ENCODE results near the gene CUX1. TPM values are rescaled to one million over a fixed set of nuclear protein-coding genes. Genes with fewer than 3 reads are reported as not detected.
A peak's percentile ranks its signal among the peaks of the same experiment; 100 is the strongest.

Gene CUX1
- total RNA-seq, 1 donor: 46.2 TPM

- H3K4me3 ChIP-seq (ENCODE audit: low read depth, low read length): no peak overlapping the region
- TF ChIP-seq, protein P1, sequence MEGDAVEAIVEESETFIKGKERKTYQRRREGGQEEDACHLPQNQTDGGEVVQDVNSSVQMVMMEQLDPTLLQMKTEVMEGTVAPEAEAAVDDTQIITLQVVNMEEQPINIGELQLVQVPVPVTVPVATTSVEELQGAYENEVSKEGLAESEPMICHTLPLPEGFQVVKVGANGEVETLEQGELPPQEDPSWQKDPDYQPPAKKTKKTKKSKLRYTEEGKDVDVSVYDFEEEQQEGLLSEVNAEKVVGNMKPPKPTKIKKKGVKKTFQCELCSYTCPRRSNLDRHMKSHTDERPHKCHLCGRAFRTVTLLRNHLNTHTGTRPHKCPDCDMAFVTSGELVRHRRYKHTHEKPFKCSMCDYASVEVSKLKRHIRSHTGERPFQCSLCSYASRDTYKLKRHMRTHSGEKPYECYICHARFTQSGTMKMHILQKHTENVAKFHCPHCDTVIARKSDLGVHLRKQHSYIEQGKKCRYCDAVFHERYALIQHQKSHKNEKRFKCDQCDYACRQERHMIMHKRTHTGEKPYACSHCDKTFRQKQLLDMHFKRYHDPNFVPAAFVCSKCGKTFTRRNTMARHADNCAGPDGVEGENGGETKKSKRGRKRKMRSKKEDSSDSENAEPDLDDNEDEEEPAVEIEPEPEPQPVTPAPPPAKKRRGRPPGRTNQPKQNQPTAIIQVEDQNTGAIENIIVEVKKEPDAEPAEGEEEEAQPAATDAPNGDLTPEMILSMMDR (IDR thresholded peaks at IDR 0.05; ENCODE audit: insufficient read depth, low read depth, low read length): no peak
- DNase-seq (ENCODE audit: low read depth): peak; percentile 47
Observed at GRCh38 chr7:102220960-102221800, 403.8 kb downstream of the CUX1 start.

DNA sequence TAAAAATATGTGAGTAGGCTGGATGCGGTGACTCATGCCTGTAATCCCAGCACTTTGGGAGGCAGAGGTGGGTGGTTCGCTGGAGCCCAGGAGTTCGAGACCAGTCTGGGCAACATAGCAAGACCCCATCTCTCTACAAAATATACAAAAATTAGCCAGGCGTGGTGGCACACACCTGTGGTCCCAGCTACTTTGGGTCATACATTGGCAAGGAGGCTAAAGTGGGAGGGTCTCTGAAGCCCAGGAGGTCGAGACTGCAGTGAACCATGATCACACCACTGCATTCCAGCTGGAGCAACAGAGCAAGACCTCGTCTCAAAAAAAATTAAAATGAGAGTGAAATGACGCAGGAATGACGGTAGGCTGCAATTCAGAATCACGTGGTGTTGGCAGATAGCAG, 404.5 kb downstream of the CUX1 start:
- TF ChIP-seq, protein P1 (IDR thresholded peaks at IDR 0.05; ENCODE audit: insufficient read depth, low read depth, low read length): no peak
- H3K4me3 ChIP-seq (ENCODE audit: low read depth, low read length): no peak overlapping the region
- DNase-seq (ENCODE audit: low read depth): no peak

DNA sequence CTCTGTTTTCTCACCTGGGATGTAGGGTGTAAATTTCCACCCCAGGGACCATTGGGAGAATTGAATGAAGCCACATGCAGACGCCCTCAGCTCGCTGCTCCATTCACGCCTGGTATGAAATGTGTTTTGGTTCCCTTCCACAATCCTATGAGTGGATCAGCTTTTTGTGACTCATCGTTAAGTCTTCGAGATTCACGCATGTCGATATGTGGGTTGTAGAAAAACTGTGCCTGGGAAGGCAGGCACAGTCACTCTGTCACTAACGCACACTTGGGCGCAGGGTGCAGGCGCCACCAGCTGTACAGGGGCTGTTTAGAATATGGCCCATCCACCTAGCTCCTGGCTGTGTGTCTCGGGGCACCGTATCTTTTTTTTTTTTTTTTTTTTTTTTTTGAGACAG, 405.0 kb downstream of the CUX1 start:
- no peak overlapping the region for H3K4me3 ChIP-seq (ENCODE audit: low read depth, low read length)
- DNase-seq (ENCODE audit: low read depth): no peak
- TF ChIP-seq, protein P1 (IDR thresholded peaks at IDR 0.05; ENCODE audit: insufficient read depth, low read depth, low read length): no peak

DNA sequence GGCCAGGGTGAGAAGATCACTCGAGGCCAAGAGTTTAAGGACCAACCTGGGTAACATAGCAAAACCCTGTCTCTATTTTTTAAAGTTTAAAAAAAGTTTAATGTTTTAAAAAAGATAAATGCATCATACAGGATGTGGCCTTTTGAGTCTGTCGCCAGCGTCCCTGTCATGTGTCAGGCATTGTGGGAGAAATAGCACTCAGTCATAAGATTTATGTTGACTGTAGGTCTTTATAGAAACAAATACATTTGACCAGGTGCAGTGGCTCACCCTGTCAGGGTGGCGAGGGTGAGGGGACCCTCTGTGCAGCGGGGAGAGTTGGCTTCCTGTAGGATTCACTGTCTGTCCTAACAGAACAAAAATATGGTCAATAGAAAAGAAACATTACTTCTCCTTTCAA, 405.8 kb downstream of the CUX1 start:
- TF ChIP-seq, protein P1 (IDR thresholded peaks at IDR 0.05; ENCODE audit: insufficient read depth, low read depth, low read length): no peak

GRCh38 chr7:102225025-102225424, 407.6 kb downstream of the CUX1 start:
- TF ChIP-seq, protein P1 (IDR thresholded peaks at IDR 0.05; ENCODE audit: insufficient read depth, low read depth, low read length): no peak
- no peak for DNase-seq (ENCODE audit: low read depth)
- no peak overlapping the region for H3K4me3 ChIP-seq (ENCODE audit: low read depth, low read length)

More for the DNA sequence above, 405.8 kb downstream of the CUX1 start:
- H3K4me3 ChIP-seq (ENCODE audit: low read depth, low read length): no peak overlapping the region
- no peak for DNase-seq (ENCODE audit: low read depth)

- no peak for DNase-seq (ENCODE audit: low read depth)
- no peak overlapping the region for H3K4me3 ChIP-seq (ENCODE audit: low read depth, low read length)
- TF ChIP-seq, protein P1 (IDR thresholded peaks at IDR 0.05; ENCODE audit: insufficient read depth, low read depth, low read length): no peak
Observed at GRCh38 chr7:102227371-102227770, 409.9 kb downstream of the CUX1 start.

All from fibroblast of villous mesenchyme (primary cell).